ENCODE measurements around the gene SELPLG.
"Not testable (repeated sequence)": the region's sequence is repeated elsewhere in the genome, so short reads cannot be mapped to it uniquely, and the experiment has no call there.

The SELPLG gene

GRCh38 chr12:108575199-108575912 lies 58.3 kb downstream of the SELPLG start:
- Histone ChIP-seq H3K36me3 (no peaks in the 10 kb centered on the region), H3K9me3 (ENCODE audit: severe bottlenecking) (no peaks in the 10 kb centered on the region), H3K27me3 (ENCODE audit: insufficient read depth, low read depth, severe bottlenecking) (no peaks in the 10 kb centered on the region), H3K27ac (no peak overlapping the region), H3K4me3 (ENCODE audit: low read depth, low read length) (no peak overlapping the region)
- TF ChIP-seq, protein P1, sequence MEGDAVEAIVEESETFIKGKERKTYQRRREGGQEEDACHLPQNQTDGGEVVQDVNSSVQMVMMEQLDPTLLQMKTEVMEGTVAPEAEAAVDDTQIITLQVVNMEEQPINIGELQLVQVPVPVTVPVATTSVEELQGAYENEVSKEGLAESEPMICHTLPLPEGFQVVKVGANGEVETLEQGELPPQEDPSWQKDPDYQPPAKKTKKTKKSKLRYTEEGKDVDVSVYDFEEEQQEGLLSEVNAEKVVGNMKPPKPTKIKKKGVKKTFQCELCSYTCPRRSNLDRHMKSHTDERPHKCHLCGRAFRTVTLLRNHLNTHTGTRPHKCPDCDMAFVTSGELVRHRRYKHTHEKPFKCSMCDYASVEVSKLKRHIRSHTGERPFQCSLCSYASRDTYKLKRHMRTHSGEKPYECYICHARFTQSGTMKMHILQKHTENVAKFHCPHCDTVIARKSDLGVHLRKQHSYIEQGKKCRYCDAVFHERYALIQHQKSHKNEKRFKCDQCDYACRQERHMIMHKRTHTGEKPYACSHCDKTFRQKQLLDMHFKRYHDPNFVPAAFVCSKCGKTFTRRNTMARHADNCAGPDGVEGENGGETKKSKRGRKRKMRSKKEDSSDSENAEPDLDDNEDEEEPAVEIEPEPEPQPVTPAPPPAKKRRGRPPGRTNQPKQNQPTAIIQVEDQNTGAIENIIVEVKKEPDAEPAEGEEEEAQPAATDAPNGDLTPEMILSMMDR (IDR thresholded peaks at IDR 0.05; ENCODE audit: low read depth, low read length) = no peak
- DNase-seq = no peak

GRCh38 chr12:108574276-108574675 lies 59.4 kb downstream of the SELPLG start:
- not testable (repeated sequence) for H3K9me3 ChIP-seq (ENCODE audit: severe bottlenecking); H3K27me3 ChIP-seq (ENCODE audit: insufficient read depth, low read depth, severe bottlenecking); H3K27ac ChIP-seq; H3K4me3 ChIP-seq (ENCODE audit: low read depth, low read length); DNase-seq; H3K36me3 ChIP-seq

- DNase-seq = no peak
- TF ChIP-seq, protein P1 (IDR thresholded peaks at IDR 0.05; ENCODE audit: low read depth, low read length) = no peak
- no peaks in the 10 kb centered on the region for H3K9me3 ChIP-seq (ENCODE audit: severe bottlenecking)
- no peak overlapping the region for H3K4me3 ChIP-seq (ENCODE audit: low read depth, low read length)
- no peak overlapping the region for H3K27ac ChIP-seq
- H3K27me3 ChIP-seq (ENCODE audit: insufficient read depth, low read depth, severe bottlenecking) = no peaks in the 10 kb centered on the region
- H3K36me3 ChIP-seq = peaks cover under 1% of the 10 kb centered on the region; the same call in 1 of the 2 replicates
Observed at GRCh38 chr12:108573317-108573716, 60.4 kb downstream of the SELPLG start.

GRCh38 chr12:108572166-108572790 lies 61.4 kb downstream of the SELPLG start:
- Histone ChIP-seq H3K36me3 (peaks cover 11% of the 10 kb centered on the region), H3K9me3 (ENCODE audit: severe bottlenecking) (no peaks in the 10 kb centered on the region), H3K4me3 (ENCODE audit: low read depth, low read length) (no peak overlapping the region), H3K27me3 (ENCODE audit: insufficient read depth, low read depth, severe bottlenecking) (no peaks in the 10 kb centered on the region), H3K27ac (no peak overlapping the region)
- TF ChIP-seq, protein P1 (IDR thresholded peaks at IDR 0.05; ENCODE audit: low read depth, low read length) = no peak
- no peak for DNase-seq
